ENCODE data around the gene RAB3GAP1.

The RAB3GAP1 gene

GRCh38 chr2:135093193-135093592 is 41.1 kb downstream of the RAB3GAP1 start:
- H3K27me3 ChIP-seq (ENCODE audit: insufficient read depth, low read depth, severe bottlenecking), result no peaks in the 10 kb centered on the region
- no peak overlapping the region for H3K27ac ChIP-seq
- no peaks in the 10 kb centered on the region for H3K9me3 ChIP-seq (ENCODE audit: severe bottlenecking)
- DNase-seq, result no peak
- H3K36me3 ChIP-seq, result peaks cover 20% of the 10 kb centered on the region
- TF ChIP-seq, protein P1, sequence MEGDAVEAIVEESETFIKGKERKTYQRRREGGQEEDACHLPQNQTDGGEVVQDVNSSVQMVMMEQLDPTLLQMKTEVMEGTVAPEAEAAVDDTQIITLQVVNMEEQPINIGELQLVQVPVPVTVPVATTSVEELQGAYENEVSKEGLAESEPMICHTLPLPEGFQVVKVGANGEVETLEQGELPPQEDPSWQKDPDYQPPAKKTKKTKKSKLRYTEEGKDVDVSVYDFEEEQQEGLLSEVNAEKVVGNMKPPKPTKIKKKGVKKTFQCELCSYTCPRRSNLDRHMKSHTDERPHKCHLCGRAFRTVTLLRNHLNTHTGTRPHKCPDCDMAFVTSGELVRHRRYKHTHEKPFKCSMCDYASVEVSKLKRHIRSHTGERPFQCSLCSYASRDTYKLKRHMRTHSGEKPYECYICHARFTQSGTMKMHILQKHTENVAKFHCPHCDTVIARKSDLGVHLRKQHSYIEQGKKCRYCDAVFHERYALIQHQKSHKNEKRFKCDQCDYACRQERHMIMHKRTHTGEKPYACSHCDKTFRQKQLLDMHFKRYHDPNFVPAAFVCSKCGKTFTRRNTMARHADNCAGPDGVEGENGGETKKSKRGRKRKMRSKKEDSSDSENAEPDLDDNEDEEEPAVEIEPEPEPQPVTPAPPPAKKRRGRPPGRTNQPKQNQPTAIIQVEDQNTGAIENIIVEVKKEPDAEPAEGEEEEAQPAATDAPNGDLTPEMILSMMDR (IDR thresholded peaks at IDR 0.05; ENCODE audit: low read depth, low read length), result no peak
- no peak overlapping the region for H3K4me3 ChIP-seq (ENCODE audit: low read depth, low read length)

GRCh38 chr2:135093670-135094330 is 41.7 kb downstream of the RAB3GAP1 start:
- no peak for DNase-seq
- Histone ChIP-seq H3K9me3 (ENCODE audit: severe bottlenecking) (no peaks in the 10 kb centered on the region), H3K4me3 (ENCODE audit: low read depth, low read length) (no peak overlapping the region), H3K27me3 (ENCODE audit: insufficient read depth, low read depth, severe bottlenecking) (no peaks in the 10 kb centered on the region), H3K27ac (no peak overlapping the region), H3K36me3 (peaks cover 20% of the 10 kb centered on the region)
- TF ChIP-seq, protein P1 (IDR thresholded peaks at IDR 0.05; ENCODE audit: low read depth, low read length), result no peak

- DNase-seq, result no peak
- TF ChIP-seq, protein P1 (IDR thresholded peaks at IDR 0.05; ENCODE audit: low read depth, low read length), result no peak
- peaks cover 15% of the 10 kb centered on the region for H3K36me3 ChIP-seq
- H3K9me3 ChIP-seq (ENCODE audit: severe bottlenecking), result no peaks in the 10 kb centered on the region
- H3K27me3 ChIP-seq (ENCODE audit: insufficient read depth, low read depth, severe bottlenecking), result no peaks in the 10 kb centered on the region
- no peak overlapping the region for H3K4me3 ChIP-seq (ENCODE audit: low read depth, low read length)
- H3K27ac ChIP-seq, result no peak overlapping the region
Observed at GRCh38 chr2:135094508-135094907, 42.4 kb downstream of the RAB3GAP1 start.

GRCh38 chr2:135095591-135095990 is 43.5 kb downstream of the RAB3GAP1 start:
- Histone ChIP-seq H3K27ac (no peak overlapping the region), H3K4me3 (ENCODE audit: low read depth, low read length) (no peak overlapping the region), H3K36me3 (peaks cover 12% of the 10 kb centered on the region), H3K9me3 (ENCODE audit: severe bottlenecking) (no peaks in the 10 kb centered on the region), H3K27me3 (ENCODE audit: insufficient read depth, low read depth, severe bottlenecking) (no peaks in the 10 kb centered on the region)
- DNase-seq, result no peak
- TF ChIP-seq, protein P1 (IDR thresholded peaks at IDR 0.05; ENCODE audit: low read depth, low read length), result no peak

DNA sequence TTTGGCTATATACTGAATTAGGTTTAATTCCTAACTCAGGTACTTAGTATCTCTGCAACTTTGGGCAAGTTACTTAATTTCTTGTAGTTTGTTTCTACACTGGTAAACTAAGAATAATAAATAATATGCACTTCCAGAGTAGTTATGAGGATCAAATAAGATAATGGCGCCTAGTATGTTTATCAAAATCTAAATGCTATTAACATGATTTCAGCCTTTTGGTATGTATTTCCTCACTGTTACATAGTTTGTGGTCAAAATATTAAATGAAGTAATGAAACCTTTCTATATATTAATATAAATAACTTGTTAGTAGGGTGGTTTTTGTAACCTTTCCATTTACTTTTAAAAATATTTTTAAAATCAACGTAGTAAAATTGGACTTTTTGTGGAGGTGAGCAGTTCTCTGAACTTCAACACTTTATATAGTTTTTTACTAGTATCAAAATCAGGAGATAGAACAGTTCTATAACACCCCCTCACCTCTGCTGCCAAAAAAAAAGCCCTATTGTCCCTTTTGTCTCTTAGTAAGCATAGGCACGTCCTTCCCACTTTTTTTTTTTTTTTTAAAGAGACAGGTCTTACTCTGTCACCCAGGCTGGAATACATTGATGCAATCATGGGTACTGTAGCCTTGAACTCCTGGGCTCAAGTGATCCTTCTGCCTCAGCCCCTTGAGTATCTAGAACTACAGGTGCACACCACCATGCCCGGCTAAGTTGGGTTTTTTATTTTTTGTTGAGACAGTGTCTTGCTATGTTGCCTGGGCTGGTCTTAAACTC is 44.8 kb downstream of the RAB3GAP1 start:
- Histone ChIP-seq H3K4me3 (ENCODE audit: low read depth, low read length) (no peak overlapping the region), H3K36me3 (peaks cover 12% of the 10 kb centered on the region), H3K27me3 (ENCODE audit: insufficient read depth, low read depth, severe bottlenecking) (no peaks in the 10 kb centered on the region), H3K9me3 (ENCODE audit: severe bottlenecking) (no peaks in the 10 kb centered on the region), H3K27ac (no peak overlapping the region)
- TF ChIP-seq, protein P1 (IDR thresholded peaks at IDR 0.05; ENCODE audit: low read depth, low read length), result no peak
- DNase-seq, result no peak
